Calu3 (cell line): ENCODE data around the gene CDK2AP2. TPM values are rescaled to one million over a fixed set of nuclear protein-coding genes. Genes with fewer than 3 reads are reported as not detected.
A peak's percentile ranks its signal among the peaks of the same experiment; 100 is the strongest.

ENCODE experiments used
- BruUV-seq: library from RNA; stranded (reverse); fragments of 400-500 nt; replicated peaks from 2 replicates; lab custom pipeline; 2021; lab: Mats Ljungman, UMichigan
- CTCF ChIA-PET: fragments of 300-600 bp; sonication (Branson Sonifier 250); formaldehyde crosslinking; loops from one replicate; lab custom pipeline; 2022; ENCODE audit warnings: antibody characterized with exemption; lab: Charles Lee
- DNase-seq: peaks from one replicate; pipeline ENCODE4 v3.0.0; 2022
- H3K27ac Mint-ChIP-seq: one replicate; pipeline ENCODE4 v1.8.0; 2022; ENCODE audit warnings: mixed read lengths; ENCODE audit not compliant: unreplicated experiment
- H3K27me3 Mint-ChIP-seq: one replicate; pipeline ENCODE4 v1.8.0; 2022; ENCODE audit warnings: mixed read lengths; ENCODE audit not compliant: unreplicated experiment
- H3K36me3 Mint-ChIP-seq: one replicate; pipeline ENCODE4 v1.8.0; 2022; ENCODE audit warnings: mild to moderate bottlenecking, moderate library complexity, mixed read lengths; ENCODE audit not compliant: insufficient read depth, unreplicated experiment
- H3K4me1 Mint-ChIP-seq: one replicate; pipeline ENCODE4 v1.8.0; 2022; ENCODE audit warnings: mild to moderate bottlenecking, low read depth, mixed read lengths; ENCODE audit not compliant: unreplicated experiment
- H3K4me3 Mint-ChIP-seq: one replicate; pipeline ENCODE4 v1.8.0; 2022; ENCODE audit warnings: mild to moderate bottlenecking, low read depth, moderate library complexity, mixed read lengths; ENCODE audit not compliant: unreplicated experiment
- H3K9me3 Mint-ChIP-seq: one replicate; pipeline ENCODE4 v1.8.0; 2022; ENCODE audit warnings: low read depth, mixed read lengths; ENCODE audit not compliant: unreplicated experiment
- CTCF ChIP-seq: fragments of 200-600 bp; IDR thresholded peaks from one replicate; pipeline ENCODE4 v1.8.0; 2022; ENCODE audit warnings: antibody characterized with exemption; ENCODE audit not compliant: unreplicated experiment
- intact Hi-C: fragments of 100-400 bp; cut with micrococcal nuclease; formaldehyde crosslinking; loops from one replicate; pipeline ENCODE4 v1.10.0; 2022; ENCODE audit not compliant: unreplicated experiment
- total RNA-seq: library from RNA; stranded (reverse); gene quantifications from 2 replicates; pipeline ENCODE4 v1.2.3, GENCODE V29; 2022

CDK2AP2 gene
- total RNA-seq, 1 experiment from 2014 or later: 64.7 TPM

GRCh38 chr11:67507242-67507863, 609 bp downstream of the CDK2AP2 start:
- intact Hi-C loops: loop anchor here (2.0 to 10.0 kb wide), 3 partner anchors 75 to 153 kb away; partner anchors contain the start of genes GSTP1, POLD4 and RPS6KB2
- DNase-seq: no peak
- Mint-ChIP-seq H3K36me3 (peaks cover 66% of the 10 kb centered on the region), H3K4me3 (peak overlapping the region; percentile 91), H3K4me1 (peaks cover 31% of the 10 kb centered on the region), H3K27me3 (peaks cover 13% of the 10 kb centered on the region), H3K9me3 (no peaks in the 10 kb centered on the region), H3K27ac (peak overlapping the region; percentile 99)
- no peak for TF ChIP-seq CTCF
- CTCF ChIA-PET: no interaction called here
- TSS peak; percentile 83 for BruUV-seq

GRCh38 chr11:67506426-67507051, 1.4 kb downstream of the CDK2AP2 start:
- TF ChIP-seq CTCF: peak; percentile 39
- intact Hi-C loops: loop anchor here (2.0 to 10.0 kb wide), 3 partner anchors 76 to 152 kb away; partner anchors contain the start of genes GSTP1, POLD4 and RPS6KB2
- peak overlapping the region; percentile 99 for H3K27ac Mint-ChIP-seq
- CTCF ChIA-PET: interaction anchor here (1.9 kb wide), 1 partner anchor 105 kb away, joined by 4 read pairs; the partner anchor contains the start of gene PPP1CA
- H3K27me3 Mint-ChIP-seq: peaks cover 13% of the 10 kb centered on the region
- H3K4me1 Mint-ChIP-seq: peaks cover 31% of the 10 kb centered on the region
- no peaks in the 10 kb centered on the region for H3K9me3 Mint-ChIP-seq
- peaks cover 66% of the 10 kb centered on the region for H3K36me3 Mint-ChIP-seq
- no peak for DNase-seq
- no TSS peak for BruUV-seq
- H3K4me3 Mint-ChIP-seq: peak overlapping the region; percentile 91

GRCh38 chr11:67505605-67506396, 2.2 kb downstream of the CDK2AP2 start:
- Mint-ChIP-seq H3K9me3 (no peaks in the 10 kb centered on the region), H3K4me3 (peak overlapping the region; percentile 91), H3K4me1 (peaks cover 27% of the 10 kb centered on the region), H3K27me3 (peaks cover 5% of the 10 kb centered on the region), H3K36me3 (peaks cover 68% of the 10 kb centered on the region), H3K27ac (peak overlapping the region; percentile 97)
- CTCF ChIA-PET: interaction anchor here (0.9 to 1.9 kb wide), 4 partner anchors 23 to 152 kb away, joined by 3 to 4 read pairs (median 3); partner anchors contain the start of genes AIP, POLD4, PPP1CA and RAD9A
- DNase-seq: peak; percentile 96
- peak; percentile 92 for TF ChIP-seq CTCF
- intact Hi-C loops: loop anchor here (2.0 to 10.0 kb wide), 3 partner anchors 77 to 151 kb away; partner anchors contain the start of genes GSTP1, POLD4 and RPS6KB2
- BruUV-seq: no TSS peak
